CD4-positive, alpha-beta T cell (primary cell): ENCODE data around the gene PITPNB. TPM values are rescaled to one million over a fixed set of nuclear protein-coding genes. Genes with fewer than 3 reads are reported as not detected.
A peak's percentile ranks its signal among the peaks of the same experiment; 100 is the strongest.

Experiments
- ATAC-seq: fragments of 200-7000 bp; cut with Tn5 transposase; one replicate; pipeline ENCODE4 v1.10.0; 2022; ENCODE audit warnings: mild to moderate bottlenecking; ENCODE audit not compliant: poor library complexity
- CTCF ChIA-PET: fragments of 350-600 bp; sonication (Branson Sonifier 250); formaldehyde crosslinking; loops from one replicate; lab custom pipeline; 2021; ENCODE audit warnings: antibody characterized with exemption, inconsistent platforms; lab: Charles Lee
- POLR2A ChIA-PET: fragments of 350-600 bp; sonication (Branson Sonifier 250); formaldehyde crosslinking; loops from one replicate; lab custom pipeline; 2021; ENCODE audit warnings: antibody characterized with exemption, inconsistent platforms; lab: Charles Lee
- DNase-seq, 14 experiments: peaks; one replicate each; pipeline ENCODE4 v3.0.0-alpha.2; 2013 to 2020; ENCODE audit warnings: mixed read lengths in 2 of 14
- H3K27ac ChIP-seq, 2 donors: one replicate each; pipeline versions ENCODE4 v1.5.1 to v1.7.0; 2013; ENCODE audit warnings: low read length in 2 of 2, low read depth in 1 of 2, mild to moderate bottlenecking in 1 of 2
- H3K27me3 ChIP-seq, 2 experiments: 1 replicate in 1 of 2; 2 replicates in 1 of 2; pipeline versions ENCODE4 v1.6.1 to v1.7.0; 2013; ENCODE audit warnings: low read length in 2 of 2, control low read depth in 1 of 2, mild to moderate bottlenecking in 1 of 2, moderate library complexity in 1 of 2; ENCODE audit not compliant: insufficient read depth in 2 of 2, control insufficient read depth in 1 of 2
- H3K36me3 ChIP-seq: one replicate; pipeline ENCODE4 v1.6.1; 2013; ENCODE audit warnings: low read length, control low read depth; ENCODE audit not compliant: insufficient read depth
- H3K4me1 ChIP-seq: one replicate; pipeline ENCODE4 v1.6.1; 2013; ENCODE audit warnings: low read length, control low read depth; ENCODE audit not compliant: insufficient read depth
- H3K4me3 ChIP-seq: one replicate; pipeline ENCODE4 v1.5.1; 2013; ENCODE audit warnings: mild to moderate bottlenecking, low read length, moderate library complexity
- H3K9me3 ChIP-seq, 2 experiments: 1 replicate in 1 of 2; 2 replicates in 1 of 2; pipeline versions ENCODE4 v1.6.1 to v1.7.0; 2013; ENCODE audit warnings: low read length in 2 of 2, mild to moderate bottlenecking in 2 of 2, control low read depth in 1 of 2, moderate library complexity in 1 of 2; ENCODE audit not compliant: control insufficient read depth in 1 of 2, insufficient read depth in 1 of 2
- H3K27ac Mint-ChIP-seq: one replicate; pipeline ENCODE4 v1.8.0; 2020; ENCODE audit warnings: mixed read lengths
- H3K27me3 Mint-ChIP-seq: one replicate; pipeline ENCODE4 v1.8.0; 2021; ENCODE audit warnings: mixed read lengths
- H3K36me3 Mint-ChIP-seq: one replicate; pipeline ENCODE4 v1.8.0; 2021; ENCODE audit warnings: low read depth, mixed read lengths
- H3K4me1 Mint-ChIP-seq: one replicate; pipeline ENCODE4 v1.8.0; 2021; ENCODE audit warnings: low read depth, mixed read lengths
- H3K4me3 Mint-ChIP-seq: one replicate; pipeline ENCODE4 v1.8.0; 2020; ENCODE audit warnings: mild to moderate bottlenecking, mixed read lengths
- H3K9me3 Mint-ChIP-seq: one replicate; pipeline ENCODE4 v1.8.0; 2020; ENCODE audit warnings: mixed read lengths
- CTCF ChIP-seq: fragments of 200-600 bp; IDR thresholded peaks from one replicate; pipeline ENCODE4 v1.8.0; 2022; ENCODE audit warnings: antibody characterized with exemption, mild to moderate bottlenecking
- intact Hi-C, 2 experiments: fragments of 100-400 bp; cut with DNase I in 1 of 2; cut with micrococcal nuclease in 1 of 2; formaldehyde crosslinking; loops; one replicate each; pipeline versions ENCODE4 v1.15.1 to v1.9.0; 2023 to 2025; cut with DNase I, micrococcal nuclease
- total RNA-seq, 174 experiments: library from RNA in 2 of 174; stranded (reverse) in 2 of 174; gene quantifications; one replicate each; pipeline ENCODE4 v1.2.3 and lab custom pipeline; 2021 to 2026

The PITPNB gene
- total RNA-seq, 2 experiments from 2014 or later: 37.6 to 38.7 TPM

GRCh38 chr22:27896245-27896644 is 22.8 kb downstream of the PITPNB start:
- intact Hi-C loops: no loop called here

GRCh38 chr22:27895600-27895999 is 23.5 kb downstream of the PITPNB start:
- H3K4me1 ChIP-seq: no peaks in the 10 kb centered on the region
- Mint-ChIP-seq H3K36me3 (peaks cover 89% of the 10 kb centered on the region), H3K4me1 (peaks cover 15% of the 10 kb centered on the region), H3K27me3 (no peaks in the 10 kb centered on the region), H3K4me3 (no peak overlapping the region), H3K27ac (peak overlapping the region; percentile 24), H3K9me3 (no peaks in the 10 kb centered on the region)
- ChIA-PET CTCF (no interaction called here), POLR2A (no interaction called here)
- ATAC-seq (no peak), DNase-seq (no peak)
- H3K9me3 ChIP-seq: no peaks in the 10 kb centered on the region
- H3K4me3 ChIP-seq: no peak overlapping the region
- peaks cover 62% of the 10 kb centered on the region for H3K36me3 ChIP-seq
- H3K27ac ChIP-seq: no peak overlapping the region
- H3K27me3 ChIP-seq: no peaks in the 10 kb centered on the region
- TF ChIP-seq CTCF: no peak
- intact Hi-C loops: no loop called here

More at GRCh38 chr22:27896245-27896644, 22.8 kb downstream of the PITPNB start:
- CTCF ChIA-PET: no interaction called here
- H3K27me3 ChIP-seq: no peaks in the 10 kb centered on the region
- POLR2A ChIA-PET: no interaction called here
- H3K36me3 Mint-ChIP-seq: peaks cover 91% of the 10 kb centered on the region
- H3K27ac ChIP-seq: no peak overlapping the region
- no peaks in the 10 kb centered on the region for H3K9me3 Mint-ChIP-seq
- no peak overlapping the region for H3K4me3 Mint-ChIP-seq
- H3K27ac Mint-ChIP-seq: no peak overlapping the region
- ATAC-seq (no peak), DNase-seq (peak in 1 of 14 experiments; percentile 13)
- H3K4me1 ChIP-seq: no peaks in the 10 kb centered on the region
- H3K36me3 ChIP-seq: peaks cover 60% of the 10 kb centered on the region
- no peak for TF ChIP-seq CTCF
- H3K9me3 ChIP-seq: no peaks in the 10 kb centered on the region
- H3K27me3 Mint-ChIP-seq: no peaks in the 10 kb centered on the region
- H3K4me3 ChIP-seq: no peak overlapping the region
- peaks cover 21% of the 10 kb centered on the region for H3K4me1 Mint-ChIP-seq

- Mint-ChIP-seq H3K4me1 (peaks cover 14% of the 10 kb centered on the region), H3K27me3 (no peaks in the 10 kb centered on the region), H3K36me3 (peaks cover 95% of the 10 kb centered on the region), H3K27ac (no peak overlapping the region), H3K4me3 (no peak overlapping the region), H3K9me3 (no peaks in the 10 kb centered on the region)
- DNase-seq: no peak
- intact Hi-C loops: no loop called here
- Histone ChIP-seq H3K4me3 (no peak overlapping the region), H3K9me3 (no peaks in the 10 kb centered on the region), H3K4me1 (no peaks in the 10 kb centered on the region), H3K36me3 (peaks cover 76% of the 10 kb centered on the region), H3K27me3 (no peaks in the 10 kb centered on the region), H3K27ac (no peak overlapping the region)
- TF ChIP-seq CTCF: no peak
- ATAC-seq: no peak
- CTCF ChIA-PET: interaction anchor here (0.7 kb wide), 1 partner anchor 24 kb away, joined by 4 read pairs; no protein-coding TSS in a partner anchor
- POLR2A ChIA-PET: no interaction called here
Observed at GRCh38 chr22:27892811-27893210, 26.2 kb downstream of the PITPNB start.
